ENCODE results near the gene MEIS3. TPM values are rescaled to one million over a fixed set of nuclear protein-coding genes. Genes with fewer than 3 reads are reported as not detected.
"Not testable (repeated sequence)": the region's sequence is repeated elsewhere in the genome, so short reads cannot be mapped to it uniquely, and the experiment has no call there.

Gene MEIS3
- polyA plus RNA-seq, 3 donors: not detected

DNA sequence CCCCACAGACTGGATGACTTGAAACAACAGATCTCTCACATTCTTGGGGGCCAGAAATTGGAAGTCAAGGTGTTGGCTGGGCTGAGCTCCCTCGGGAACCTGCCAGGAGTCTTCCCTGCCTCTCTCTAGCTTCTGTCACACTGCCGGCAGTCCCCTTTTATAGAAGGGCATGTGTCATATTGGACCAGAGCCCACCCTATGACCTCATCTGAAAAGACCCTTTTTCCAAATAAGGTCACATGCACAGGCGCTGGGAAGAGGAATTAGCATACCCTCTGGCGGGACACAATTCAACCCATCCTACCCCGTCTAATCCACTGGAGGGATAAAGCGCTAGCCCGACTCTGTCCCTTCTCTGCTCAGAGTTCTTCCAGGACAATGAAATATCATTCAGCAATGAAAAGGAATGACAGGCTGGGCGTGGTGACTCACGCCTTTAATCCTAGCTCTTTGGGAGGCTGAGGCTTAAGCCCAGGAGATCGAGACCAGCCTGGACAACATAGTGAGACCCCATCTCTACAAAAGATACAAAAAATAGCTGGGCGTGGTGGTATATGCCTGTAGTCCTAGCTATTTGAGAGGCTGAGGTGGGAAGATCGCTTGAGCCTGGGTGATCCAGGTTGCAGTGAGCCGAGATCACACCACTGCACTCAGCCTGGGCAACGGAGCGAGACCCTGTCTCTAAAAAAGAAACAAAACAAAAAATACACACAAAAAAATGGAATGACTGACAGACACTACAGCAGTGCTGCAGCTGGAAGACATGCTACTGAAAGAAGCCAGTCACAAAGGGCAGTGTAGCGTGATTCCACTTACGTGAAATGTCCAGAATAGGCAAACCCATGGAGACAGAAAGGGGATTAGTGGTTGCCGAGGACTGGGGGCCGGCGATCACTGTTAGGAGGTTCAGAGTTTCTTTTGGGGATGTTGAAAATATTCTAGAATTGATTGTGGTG is 28.5 kb downstream of the MEIS3 start:
- Histone ChIP-seq H2AFZ (ENCODE audit: insufficient read depth, low read depth, low read length, poor library complexity, severe bottlenecking) (no peak overlapping the region), H3K9me3 (replicated peaks in 1 of 2; ENCODE audit: control insufficient read depth in 1 of 2, insufficient read depth in 1 of 2, low read length in 2 of 2) (no peaks in the 10 kb centered on the region), H3K27ac (ENCODE audit: low read depth in 1 of 2, low read length in 2 of 2) (peak overlapping the region; percentile 98 to 100), H3K9ac (ENCODE audit: insufficient read depth, low read length, poor library complexity, severe bottlenecking) (peak overlapping the region; percentile 47), H3K36me3 (replicated peaks in 1 of 2; ENCODE audit: control insufficient read depth in 1 of 2, insufficient read depth in 2 of 2, low read length in 2 of 2) (no peaks in the 10 kb centered on the region), H4K20me1 (ENCODE audit: insufficient read depth, low read length) (no peaks in the 10 kb centered on the region), H3K4me3 (replicated peaks in 1 of 3; ENCODE audit: low read depth in 2 of 3, low read length in 3 of 3) (no peak overlapping the region), H3K4me2 (replicated peaks; ENCODE audit: extremely low read depth, low read length, poor library complexity, severe bottlenecking) (peak overlapping the region; percentile 26), H3K27me3 (ENCODE audit: control insufficient read depth in 2 of 2, insufficient read depth in 2 of 2, low read length in 2 of 2) (peaks cover 0 to 3% of the 10 kb centered on the region in 2 donors), H3K4me1 (ENCODE audit: control insufficient read depth in 1 of 2, insufficient read depth in 2 of 2, low read length in 2 of 2) (peaks cover 50 to 53% of the 10 kb centered on the region in 2 donors), H3K79me2 (ENCODE audit: insufficient read depth, low read length) (no peaks in the 10 kb centered on the region)
- Mint-ChIP-seq H3K9me3 (peaks cover 0 to 3% (median 0%) of the 10 kb centered on the region in 7 donors), H3K4me1 (peaks cover 51% of the 10 kb centered on the region), H3K4me3 (peak overlapping the region in 1 of 2 donors; percentile 31), H3K27ac (peak overlapping the region; percentile 100), H3K36me3 (no peaks in the 10 kb centered on the region), H3K27me3 (ENCODE audit: low read depth in 3 of 3) (peaks cover 15 to 24% (median 17%) of the 10 kb centered on the region in 3 donors)
- 84% methylated on average over 8 of the region's 20 CpGs for WGBS (ENCODE audit: insufficient coverage)
- peak in 2 of 3 donors; percentile 16 to 29 for DNase-seq
- intact Hi-C loops (cut with micrococcal nuclease): loop anchor here (1.0 to 5.0 kb wide), 5 partner anchors 36 to 107 kb away; partner anchors contain the start of gene DHX34 (in 1 of the 2)
- TF ChIP-seq, protein P1, sequence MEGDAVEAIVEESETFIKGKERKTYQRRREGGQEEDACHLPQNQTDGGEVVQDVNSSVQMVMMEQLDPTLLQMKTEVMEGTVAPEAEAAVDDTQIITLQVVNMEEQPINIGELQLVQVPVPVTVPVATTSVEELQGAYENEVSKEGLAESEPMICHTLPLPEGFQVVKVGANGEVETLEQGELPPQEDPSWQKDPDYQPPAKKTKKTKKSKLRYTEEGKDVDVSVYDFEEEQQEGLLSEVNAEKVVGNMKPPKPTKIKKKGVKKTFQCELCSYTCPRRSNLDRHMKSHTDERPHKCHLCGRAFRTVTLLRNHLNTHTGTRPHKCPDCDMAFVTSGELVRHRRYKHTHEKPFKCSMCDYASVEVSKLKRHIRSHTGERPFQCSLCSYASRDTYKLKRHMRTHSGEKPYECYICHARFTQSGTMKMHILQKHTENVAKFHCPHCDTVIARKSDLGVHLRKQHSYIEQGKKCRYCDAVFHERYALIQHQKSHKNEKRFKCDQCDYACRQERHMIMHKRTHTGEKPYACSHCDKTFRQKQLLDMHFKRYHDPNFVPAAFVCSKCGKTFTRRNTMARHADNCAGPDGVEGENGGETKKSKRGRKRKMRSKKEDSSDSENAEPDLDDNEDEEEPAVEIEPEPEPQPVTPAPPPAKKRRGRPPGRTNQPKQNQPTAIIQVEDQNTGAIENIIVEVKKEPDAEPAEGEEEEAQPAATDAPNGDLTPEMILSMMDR (IDR thresholded peaks at IDR 0.05): no peak

- 8% methylated on average over 2 of the region's 9 CpGs for WGBS (ENCODE audit: insufficient coverage)
- Histone ChIP-seq H3K9ac (ENCODE audit: insufficient read depth, low read length, poor library complexity, severe bottlenecking) (peak overlapping the region; percentile 90), H3K27ac (ENCODE audit: low read depth in 1 of 2, low read length in 2 of 2) (peak overlapping the region; percentile 98 to 100), H3K79me2 (ENCODE audit: insufficient read depth, low read length) (no peaks in the 10 kb centered on the region), H4K20me1 (ENCODE audit: insufficient read depth, low read length) (no peaks in the 10 kb centered on the region), H3K9me3 (replicated peaks in 1 of 2; ENCODE audit: control insufficient read depth in 1 of 2, insufficient read depth in 1 of 2, low read length in 2 of 2) (no peaks in the 10 kb centered on the region), H3K4me2 (replicated peaks; ENCODE audit: extremely low read depth, low read length, poor library complexity, severe bottlenecking) (no peak overlapping the region), H3K36me3 (replicated peaks in 1 of 2; ENCODE audit: control insufficient read depth in 1 of 2, insufficient read depth in 2 of 2, low read length in 2 of 2) (no peaks in the 10 kb centered on the region), H2AFZ (ENCODE audit: insufficient read depth, low read depth, low read length, poor library complexity, severe bottlenecking) (no peak overlapping the region), H3K27me3 (ENCODE audit: control insufficient read depth in 2 of 2, insufficient read depth in 2 of 2, low read length in 2 of 2) (peaks cover 0 to 3% of the 10 kb centered on the region in 2 donors), H3K4me3 (replicated peaks in 1 of 3; ENCODE audit: low read depth in 2 of 3, low read length in 3 of 3) (no peak overlapping the region), H3K4me1 (ENCODE audit: control insufficient read depth in 1 of 2, insufficient read depth in 2 of 2, low read length in 2 of 2) (peaks cover 59 to 66% of the 10 kb centered on the region in 2 donors)
- H3K4me3 Mint-ChIP-seq: peak overlapping the region in 1 of 2 donors; percentile 4
- DNase-seq: peak; percentile 97 to 99 (median 99)
- peak overlapping the region; percentile 100 for H3K27ac Mint-ChIP-seq
- intact Hi-C loops (cut with micrococcal nuclease): loop anchor here in 1 of 2 donors (2.0 kb wide), 1 partner anchor 18 kb away; no protein-coding TSS in a partner anchor
- peaks cover 12 to 15% (median 13%) of the 10 kb centered on the region in 3 donors for H3K27me3 Mint-ChIP-seq (ENCODE audit: low read depth in 3 of 3)
- H3K9me3 Mint-ChIP-seq: peaks cover 0 to 3% (median 0%) of the 10 kb centered on the region in 7 donors
- H3K36me3 Mint-ChIP-seq: no peaks in the 10 kb centered on the region
- peaks cover 59% of the 10 kb centered on the region for H3K4me1 Mint-ChIP-seq
- TF ChIP-seq, protein P1 (IDR thresholded peaks at IDR 0.05): no peak
Observed at GRCh38 chr19:47389150-47389556, 30.2 kb downstream of the MEIS3 start.

DNA sequence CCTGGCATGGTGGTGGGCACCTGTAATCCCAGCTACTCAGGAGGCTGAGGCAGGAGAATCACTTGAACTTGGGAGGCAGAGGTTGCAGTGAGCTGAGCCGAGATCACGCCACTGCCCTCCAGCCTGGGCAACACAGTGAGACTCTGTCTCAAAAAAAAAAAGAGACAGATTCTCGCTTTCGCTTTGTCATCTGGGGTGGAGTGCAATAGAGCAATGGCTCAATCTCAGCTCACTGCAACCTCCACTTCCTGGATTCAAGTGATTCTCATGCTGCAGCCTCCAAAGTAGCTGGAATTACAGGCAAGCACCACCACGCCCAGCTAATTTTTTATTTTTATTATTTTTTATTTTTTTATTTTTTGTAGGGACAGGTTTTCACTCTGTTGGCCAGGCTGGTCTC is 30.6 kb downstream of the MEIS3 start:
- not testable (repeated sequence) for H4K20me1 ChIP-seq (ENCODE audit: insufficient read depth, low read length); H3K27me3 ChIP-seq (ENCODE audit: control insufficient read depth in 2 of 2, insufficient read depth in 2 of 2, low read length in 2 of 2); H3K36me3 ChIP-seq (replicated peaks in 1 of 2; ENCODE audit: control insufficient read depth in 1 of 2, insufficient read depth in 2 of 2, low read length in 2 of 2); H3K9me3 ChIP-seq (replicated peaks in 1 of 2; ENCODE audit: control insufficient read depth in 1 of 2, insufficient read depth in 1 of 2, low read length in 2 of 2); H2AFZ ChIP-seq (ENCODE audit: insufficient read depth, low read depth, low read length, poor library complexity, severe bottlenecking); H3K9me3 Mint-ChIP-seq; H3K79me2 ChIP-seq (ENCODE audit: insufficient read depth, low read length); H3K4me2 ChIP-seq (replicated peaks; ENCODE audit: extremely low read depth, low read length, poor library complexity, severe bottlenecking); H3K36me3 Mint-ChIP-seq
- Mint-ChIP-seq H3K27me3 (ENCODE audit: low read depth in 3 of 3) (peaks cover 9 to 13% (median 9%) of the 10 kb centered on the region in 3 donors), H3K4me3 (peak overlapping the region; percentile 51 to 55), H3K4me1 (peaks cover 63% of the 10 kb centered on the region), H3K27ac (peak overlapping the region; percentile 100)
- H3K9ac ChIP-seq (ENCODE audit: insufficient read depth, low read length, poor library complexity, severe bottlenecking): peak overlapping the region; percentile 90
- 0% methylated on average over 2 of the region's 5 CpGs for WGBS (ENCODE audit: insufficient coverage)
- H3K4me3 ChIP-seq (replicated peaks in 1 of 3; ENCODE audit: low read depth in 2 of 3, low read length in 3 of 3): peak overlapping the region in 1 of 3 experiments; percentile 30
- H3K4me1 ChIP-seq (ENCODE audit: control insufficient read depth in 1 of 2, insufficient read depth in 2 of 2, low read length in 2 of 2): peaks cover 63 to 71% of the 10 kb centered on the region in 2 donors
- peak; percentile 84 to 90 (median 88) for DNase-seq
- intact Hi-C loops (cut with micrococcal nuclease): loop anchor here in 1 of 2 donors (2.0 kb wide), 1 partner anchor 18 kb away; no protein-coding TSS in a partner anchor
- H3K27ac ChIP-seq (ENCODE audit: low read depth in 1 of 2, low read length in 2 of 2): peak overlapping the region; percentile 98 to 100
